Activated naive CD4-positive, alpha-beta T cell treated with anti-CD3 and anti-CD28 coated beads, Interleukin-2, amount 50 U/mL, for 72 hours (primary cell): ENCODE measurements around the gene SDK1. TPM values are rescaled to one million over a fixed set of nuclear protein-coding genes. Genes with fewer than 3 reads are reported as not detected.
"Not testable (repeated sequence)": the region's sequence is repeated elsewhere in the genome, so short reads cannot be mapped to it uniquely, and the experiment has no call there.

Experiments
- ATAC-seq, 2 donors: fragments of 150-1000 bp; cut with Tn5 transposase; 2 replicates each; pipeline ENCODE4 v1.10.0; 2021; ENCODE audit warnings: mild to moderate bottlenecking in 2 of 2, moderate library complexity in 2 of 2
- DNase-seq, 2 donors: peaks; one replicate each; pipeline ENCODE4 v3.0.0; 2021 to 2022; ENCODE audit warnings: low spot score in 2 of 2
- H3K27ac Mint-ChIP-seq, 2 donors: one replicate each; pipeline ENCODE4 v1.8.0; 2022; ENCODE audit warnings: mild to moderate bottlenecking in 2 of 2, mixed read lengths in 2 of 2
- H3K36me3 Mint-ChIP-seq, 2 donors: one replicate each; pipeline ENCODE4 v1.8.0; 2022; ENCODE audit warnings: mixed read lengths in 2 of 2
- H3K9me3 Mint-ChIP-seq, 2 donors: one replicate each; pipeline ENCODE4 v1.8.0; 2022; ENCODE audit warnings: mixed read lengths in 2 of 2
- total RNA-seq, 2 donors: library from RNA; stranded (reverse); gene quantifications; one replicate each; pipeline ENCODE4 v1.2.3, GENCODE V29; 2022

Gene SDK1
- total RNA-seq, 2 donors from 2014 or later, result 1.3 to 2.1 TPM

GRCh38 chr7:4288791-4289394 is 987.8 kb downstream of the SDK1 start:
- ATAC-seq (no peak), DNase-seq (no peak)
- H3K36me3 Mint-ChIP-seq, result peaks cover 13 to 14% of the 10 kb centered on the region in 2 donors
- peaks cover 9 to 18% of the 10 kb centered on the region in 2 donors for H3K9me3 Mint-ChIP-seq
- no peak overlapping the region for H3K27ac Mint-ChIP-seq

GRCh38 chr7:4297165-4297917 is 996.3 kb downstream of the SDK1 start:
- Mint-ChIP-seq H3K36me3 (peaks cover 0 to 4% of the 10 kb centered on the region in 2 donors), H3K9me3 (peaks cover 15 to 21% of the 10 kb centered on the region in 2 donors), H3K27ac (no peak overlapping the region)
- ATAC-seq, result no peak
- DNase-seq, result no peak

GRCh38 chr7:4297918-4298219 is 996.8 kb downstream of the SDK1 start:
- peaks cover 0 to 4% of the 10 kb centered on the region in 2 donors for H3K36me3 Mint-ChIP-seq
- ATAC-seq, result no peak
- H3K9me3 Mint-ChIP-seq, result peaks cover 15 to 21% of the 10 kb centered on the region in 2 donors
- DNase-seq, result no peak
- no peak overlapping the region for H3K27ac Mint-ChIP-seq

- Mint-ChIP-seq H3K27ac (no peak overlapping the region), H3K36me3 (no peaks in the 10 kb centered on the region), H3K9me3 (peaks cover 11 to 12% of the 10 kb centered on the region in 2 donors)
- no peak for ATAC-seq
- no peak for DNase-seq
Observed at GRCh38 chr7:4299431-4299830, 998.4 kb downstream of the SDK1 start.

- Mint-ChIP-seq H3K36me3 (no peaks in the 10 kb centered on the region), H3K27ac (no peak overlapping the region), H3K9me3 (peaks cover 0 to 3% of the 10 kb centered on the region in 2 donors)
- DNase-seq (no peak), ATAC-seq (no peak)
Observed at GRCh38 chr7:4302203-4302905, 1001.3 kb downstream of the SDK1 start.

- no peak for ATAC-seq
- Mint-ChIP-seq H3K27ac (peak overlapping the region in 1 of 2 donors; percentile 4), H3K36me3 (no peaks in the 10 kb centered on the region), H3K9me3 (peaks cover 0 to 7% of the 10 kb centered on the region in 2 donors)
- DNase-seq, result no peak
Observed at GRCh38 chr7:4307316-4308204, 1006.5 kb downstream of the SDK1 start.

GRCh38 chr7:4308205-4308590 is 1007.1 kb downstream of the SDK1 start:
- DNase-seq (no peak), ATAC-seq (no peak)
- Mint-ChIP-seq H3K9me3 (peaks cover 0 to 7% of the 10 kb centered on the region in 2 donors), H3K27ac (no peak overlapping the region), H3K36me3 (no peaks in the 10 kb centered on the region)

- H3K9me3 Mint-ChIP-seq, ATAC-seq, H3K27ac Mint-ChIP-seq: not testable (repeated sequence)
Observed at GRCh38 chr7:4313911-4314310, 1012.9 kb downstream of the SDK1 start.

GRCh38 chr7:4314316-4314715 is 1013.3 kb downstream of the SDK1 start:
- DNase-seq, H3K36me3 Mint-ChIP-seq, H3K9me3 Mint-ChIP-seq, ATAC-seq, H3K27ac Mint-ChIP-seq: not testable (repeated sequence)

More at GRCh38 chr7:4313911-4314310, 1012.9 kb downstream of the SDK1 start:
- not testable (repeated sequence) for H3K36me3 Mint-ChIP-seq, DNase-seq
